ENCODE data around the gene PEPD.

Gene PEPD

GRCh38 chr19:33366897-33367296, 154.7 kb downstream of the PEPD start:
- Histone ChIP-seq H3K36me3 (ENCODE audit: insufficient read depth, low read length) (no peaks in the 10 kb centered on the region), H2AFZ (ENCODE audit: low read length) (no peak overlapping the region), H3K9ac (ENCODE audit: low read length) (no peak overlapping the region), H3K4me2 (ENCODE audit: low read length) (no peak overlapping the region), H4K20me1 (ENCODE audit: insufficient read depth, low read length) (no peaks in the 10 kb centered on the region), H3K9me2 (ENCODE audit: low read depth, low read length) (no peaks in the 10 kb centered on the region), H3K27me3 (ENCODE audit: insufficient read depth, low read length) (no peaks in the 10 kb centered on the region), H3F3A (ENCODE audit: insufficient read depth, low read length) (no peaks in the 10 kb centered on the region), H3K27ac (ENCODE audit: low read depth, low read length, poor library complexity, severe bottlenecking) (no peak overlapping the region), H3K79me2 (ENCODE audit: insufficient read depth, low read length) (no peaks in the 10 kb centered on the region), H3K9me3 (ENCODE audit: low read length) (no peaks in the 10 kb centered on the region), H3K4me1 (ENCODE audit: insufficient read depth, low read length, severe bottlenecking) (no peaks in the 10 kb centered on the region), H3K4me3 (ENCODE audit: low read depth, low read length, poor library complexity, severe bottlenecking) (no peak overlapping the region)
- TF ChIP-seq CTCF (IDR thresholded peaks at IDR 0.05; ENCODE audit: low read length), result no peak
- TF ChIP-seq EZH2 (IDR thresholded peaks at IDR 0.05; ENCODE audit: borderline replicate concordance, low read length), result no peak

GRCh38 chr19:33366127-33366526, 155.5 kb downstream of the PEPD start:
- Histone ChIP-seq H3K9me3 (ENCODE audit: low read length) (no peaks in the 10 kb centered on the region), H3K4me1 (ENCODE audit: insufficient read depth, low read length, severe bottlenecking) (no peaks in the 10 kb centered on the region), H3K4me3 (ENCODE audit: low read depth, low read length, poor library complexity, severe bottlenecking) (no peak overlapping the region), H2AFZ (ENCODE audit: low read length) (no peak overlapping the region), H3K27ac (ENCODE audit: low read depth, low read length, poor library complexity, severe bottlenecking) (no peak overlapping the region), H4K20me1 (ENCODE audit: insufficient read depth, low read length) (no peaks in the 10 kb centered on the region), H3K9ac (ENCODE audit: low read length) (no peak overlapping the region), H3K79me2 (ENCODE audit: insufficient read depth, low read length) (no peaks in the 10 kb centered on the region), H3K9me2 (ENCODE audit: low read depth, low read length) (no peaks in the 10 kb centered on the region), H3K36me3 (ENCODE audit: insufficient read depth, low read length) (no peaks in the 10 kb centered on the region), H3K4me2 (ENCODE audit: low read length) (no peak overlapping the region), H3F3A (ENCODE audit: insufficient read depth, low read length) (no peaks in the 10 kb centered on the region), H3K27me3 (ENCODE audit: insufficient read depth, low read length) (no peaks in the 10 kb centered on the region)
- no peak for TF ChIP-seq EZH2 (IDR thresholded peaks at IDR 0.05; ENCODE audit: borderline replicate concordance, low read length)
- TF ChIP-seq CTCF (IDR thresholded peaks at IDR 0.05; ENCODE audit: low read length), result no peak

GRCh38 chr19:33365691-33366090, 155.9 kb downstream of the PEPD start:
- H3K27me3 ChIP-seq (ENCODE audit: insufficient read depth, low read length), result no peaks in the 10 kb centered on the region
- H3K27ac ChIP-seq (ENCODE audit: low read depth, low read length, poor library complexity, severe bottlenecking), result no peak overlapping the region
- no peak overlapping the region for H2AFZ ChIP-seq (ENCODE audit: low read length)
- no peaks in the 10 kb centered on the region for H4K20me1 ChIP-seq (ENCODE audit: insufficient read depth, low read length)
- no peaks in the 10 kb centered on the region for H3K36me3 ChIP-seq (ENCODE audit: insufficient read depth, low read length)
- no peaks in the 10 kb centered on the region for H3K9me3 ChIP-seq (ENCODE audit: low read length)
- no peaks in the 10 kb centered on the region for H3K4me1 ChIP-seq (ENCODE audit: insufficient read depth, low read length, severe bottlenecking)
- TF ChIP-seq EZH2 (IDR thresholded peaks at IDR 0.05; ENCODE audit: borderline replicate concordance, low read length) (no peak), CTCF (IDR thresholded peaks at IDR 0.05; ENCODE audit: low read length) (no peak)
- no peak overlapping the region for H3K9ac ChIP-seq (ENCODE audit: low read length)
- no peak overlapping the region for H3K4me2 ChIP-seq (ENCODE audit: low read length)
- H3F3A ChIP-seq (ENCODE audit: insufficient read depth, low read length), result no peaks in the 10 kb centered on the region
- no peaks in the 10 kb centered on the region for H3K79me2 ChIP-seq (ENCODE audit: insufficient read depth, low read length)
- H3K4me3 ChIP-seq (ENCODE audit: low read depth, low read length, poor library complexity, severe bottlenecking), result no peak overlapping the region
- H3K9me2 ChIP-seq (ENCODE audit: low read depth, low read length), result no peaks in the 10 kb centered on the region

All from OCI-LY1 (cell line).